HG03378 (cell line): ENCODE results near the gene RNF169.

Experiments
- ATAC-seq: cut with Tn5 transposase; IDR thresholded peaks from one replicate; pipeline ENCODE4 v1.9.1; 2021; ENCODE audit warnings: mild to moderate bottlenecking, moderate library complexity; ENCODE audit not compliant: unreplicated experiment

RNF169 gene

DNA sequence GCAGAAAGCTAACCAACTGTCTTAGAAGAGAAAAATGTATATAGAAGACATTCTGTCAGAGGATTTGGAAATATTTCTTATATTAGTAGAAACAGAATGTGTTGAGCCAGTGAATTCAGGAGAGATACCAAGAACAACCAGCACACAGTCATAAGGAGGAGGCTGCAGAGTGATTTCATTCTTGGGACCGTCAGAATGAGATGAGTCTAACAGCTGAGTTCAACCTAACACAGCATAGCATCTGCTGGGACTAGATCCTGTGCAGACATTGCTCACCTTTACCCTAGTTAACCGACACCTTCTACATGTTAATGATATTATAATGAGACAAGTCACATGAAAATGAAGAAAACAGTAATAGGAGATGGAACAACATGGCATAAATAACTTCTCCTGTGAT, 114.8 kb downstream of the RNF169 start:
- ATAC-seq, result no peak

DNA sequence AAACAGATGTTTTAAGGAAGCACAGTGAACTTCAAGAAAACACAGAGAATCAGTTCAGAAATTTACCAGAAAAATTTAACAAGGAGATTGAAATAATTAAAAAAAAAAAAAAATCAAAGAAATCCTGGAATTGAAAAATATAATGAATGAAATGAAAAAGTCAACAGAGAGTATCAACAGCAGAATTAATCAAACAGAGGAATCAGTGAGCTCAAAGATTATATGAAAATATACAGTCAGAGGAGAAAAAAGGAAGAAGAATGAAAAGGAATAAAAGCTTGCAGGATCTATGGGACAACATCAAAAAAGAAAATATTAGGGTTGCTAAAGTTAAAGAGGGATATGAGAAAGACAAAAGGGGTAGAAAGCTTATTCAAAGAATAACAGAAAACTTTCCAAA, 117.9 kb downstream of the RNF169 start:
- no peak for ATAC-seq

DNA sequence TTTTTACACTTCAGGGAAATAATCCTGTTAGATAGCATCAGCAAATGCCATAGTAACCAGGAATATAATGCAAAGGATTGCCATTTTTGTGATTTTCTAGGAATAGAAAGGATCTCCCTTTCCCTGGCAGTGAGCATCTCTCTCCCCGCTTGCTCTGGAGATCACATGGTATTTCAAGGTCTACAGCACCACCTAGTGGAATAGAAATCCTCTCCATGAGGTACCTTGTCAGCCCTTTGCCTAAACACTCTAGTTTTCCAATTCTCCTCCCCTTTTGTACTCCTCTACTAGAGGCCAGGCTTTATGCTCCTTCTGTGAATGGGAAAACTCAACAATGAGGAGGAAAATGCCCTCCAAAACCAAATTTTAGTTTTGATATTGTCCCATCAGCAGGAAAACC, 121.8 kb downstream of the RNF169 start:
- ATAC-seq, result no peak

DNA sequence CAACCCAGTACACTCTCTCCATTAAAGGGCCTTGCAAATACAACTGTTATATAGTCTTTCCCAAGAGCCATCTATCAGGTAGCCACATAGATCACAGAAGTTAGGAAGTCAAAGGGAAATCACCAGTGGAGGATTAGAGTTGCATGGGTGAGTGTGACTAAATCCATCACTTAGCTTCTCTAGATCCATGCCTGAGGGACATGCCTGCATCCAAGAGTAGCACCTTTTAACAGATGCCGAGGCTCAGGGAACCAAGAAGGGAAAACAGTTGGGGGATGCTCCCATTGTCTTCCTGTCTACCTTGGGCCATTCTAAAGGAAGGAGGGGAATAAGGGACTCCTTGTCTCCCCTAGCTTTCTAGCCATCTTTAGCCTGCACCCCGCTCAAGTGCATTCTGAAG, 122.4 kb downstream of the RNF169 start:
- ATAC-seq, result no peak

DNA sequence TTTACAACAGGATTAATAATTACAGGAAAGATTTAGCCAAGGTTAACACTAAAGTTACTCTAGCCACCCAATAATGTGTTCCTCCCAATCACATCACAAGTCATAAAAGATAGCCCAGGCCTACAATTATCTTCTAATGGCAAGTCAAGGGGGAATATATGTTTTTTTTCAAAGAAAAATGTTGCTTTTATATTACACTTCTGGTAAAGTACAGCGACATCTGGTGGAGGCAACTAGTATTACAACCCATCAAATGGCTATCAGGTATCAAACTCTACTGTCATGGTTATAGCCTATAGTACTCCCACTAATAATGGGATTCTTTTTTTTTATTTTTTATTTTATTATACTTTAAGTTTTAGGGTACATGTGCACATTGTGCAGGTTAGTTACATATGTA, 128.5 kb downstream of the RNF169 start:
- ATAC-seq, result no peak
